Mucosa of descending colon (tissue), 3 donors: ENCODE results near the gene CYP4V2. TPM values are rescaled to one million over a fixed set of nuclear protein-coding genes. Genes with fewer than 3 reads are reported as not detected.

Experiments
- ATAC-seq: fragments of 200-7000 bp; cut with Tn5 transposase; one replicate; pipeline ENCODE4 v1.9.1; 2020; ENCODE audit warnings: mild to moderate bottlenecking, moderate library complexity
- DNase-seq, 3 donors: peaks; one replicate each; pipeline ENCODE4 v3.0.0-alpha.2; 2020
- H3K36me3 ChIP-seq: fragments of 200-600 bp; one replicate; pipeline ENCODE4 v1.8.0; 2021; ENCODE audit warnings: low read depth, mild to moderate bottlenecking
- H3K4me1 ChIP-seq: fragments of 200-600 bp; one replicate; pipeline ENCODE4 v1.8.0; 2021; ENCODE audit warnings: low read depth, mild to moderate bottlenecking
- H3K4me3 ChIP-seq: fragments of 200-600 bp; one replicate; pipeline ENCODE4 v1.8.0; 2021; ENCODE audit warnings: mild to moderate bottlenecking
- H3K9me3 ChIP-seq: fragments of 200-600 bp; one replicate; pipeline ENCODE4 v1.8.0; 2021; ENCODE audit warnings: mild to moderate bottlenecking
- CTCF ChIP-seq: fragments of 200-600 bp; IDR thresholded peaks from one replicate; pipeline ENCODE4 v1.8.0; 2022; ENCODE audit warnings: antibody characterized with exemption, mild to moderate bottlenecking
- intact Hi-C, 2 donors: fragments of 100-400 bp; cut with DNase I in 1 of 2; cut with micrococcal nuclease in 1 of 2; formaldehyde crosslinking; loops; one replicate each; pipeline versions ENCODE4 v1.11.0 to v1.11.1; 2022; cut with DNase I, micrococcal nuclease
- total RNA-seq, 3 donors: library from RNA; stranded (reverse); fragmentation: NEBNext Ultra II Directional in 2 of 3; extraction: Animal tissue kit (Norgen Biotek cat#: 25700) in 2 of 3; gene quantifications; one replicate each; pipeline versions ENCODE4 v1.2.1 to v1.2.4, GENCODE V29; 2021 to 2023
- donor health status: DM: no; HTN: no; CAD: no; lungs with moderate emphysema.
- donor health status: DM: no; HTN: no; CAD: no.
- donor health status: DM: no; HTN: yes; CAD: no.

CYP4V2 gene
- total RNA-seq, 3 donors from 2014 or later, result 38.4 to 50.8 (median 49.2) TPM

DNA sequence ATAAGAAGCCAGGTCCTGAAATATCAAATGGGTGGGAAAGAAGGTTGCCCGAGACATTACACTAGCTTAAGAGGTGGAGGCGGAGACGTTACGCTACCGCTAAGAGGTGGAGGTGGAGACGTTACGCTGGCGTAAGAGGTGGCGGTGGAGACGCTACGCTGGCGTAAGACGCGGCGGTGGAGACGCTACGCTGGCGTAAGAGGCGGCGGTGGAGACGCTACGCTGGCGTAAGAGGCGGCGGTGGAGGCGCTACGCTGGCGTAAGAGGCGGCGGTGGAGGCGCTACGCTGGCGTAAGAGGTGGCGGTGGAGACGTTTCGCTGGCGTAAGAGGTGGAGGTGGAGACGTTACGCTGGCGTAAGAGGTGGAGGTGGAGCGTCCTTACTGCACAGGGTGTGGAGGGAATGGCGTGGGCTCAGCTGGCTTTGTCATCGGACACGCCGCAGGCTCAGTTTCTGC lies 12.8 kb downstream of the CYP4V2 start:
- Histone ChIP-seq H3K36me3 (no peaks in the 10 kb centered on the region), H3K4me1 (peaks cover 3% of the 10 kb centered on the region), H3K9me3 (no peaks in the 10 kb centered on the region), H3K4me3 (no peak overlapping the region)
- intact Hi-C loops, result no loop called here
- TF ChIP-seq CTCF, result no peak
- no peak for DNase-seq
- peak; percentile 43 for ATAC-seq

DNA sequence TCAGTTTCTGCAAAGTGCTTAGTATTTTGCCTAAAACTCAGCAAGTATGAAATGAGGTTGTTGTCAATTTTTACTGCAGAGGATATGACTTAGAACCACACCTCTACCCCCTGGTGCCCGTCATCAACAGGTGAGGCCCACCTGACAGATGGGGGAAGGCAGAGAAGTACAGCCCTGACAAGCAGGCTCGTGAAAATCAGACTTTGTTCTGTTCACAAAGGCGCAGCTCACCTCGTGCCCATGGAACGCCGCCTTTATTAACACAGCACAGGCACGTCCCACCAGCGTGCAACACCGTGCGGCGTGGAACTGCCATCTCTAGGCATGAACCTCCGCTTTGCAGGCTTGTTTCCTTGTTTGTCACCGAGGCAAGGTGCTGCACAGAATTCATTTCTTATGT lies 13.3 kb downstream of the CYP4V2 start:
- Histone ChIP-seq H3K4me3 (no peak overlapping the region), H3K36me3 (no peaks in the 10 kb centered on the region), H3K9me3 (no peaks in the 10 kb centered on the region), H3K4me1 (peaks cover 3% of the 10 kb centered on the region)
- DNase-seq, result peak; percentile 70 to 76 (median 73)
- ATAC-seq, result peak; percentile 90
- TF ChIP-seq CTCF, result no peak
- intact Hi-C loops, result no loop called here

DNA sequence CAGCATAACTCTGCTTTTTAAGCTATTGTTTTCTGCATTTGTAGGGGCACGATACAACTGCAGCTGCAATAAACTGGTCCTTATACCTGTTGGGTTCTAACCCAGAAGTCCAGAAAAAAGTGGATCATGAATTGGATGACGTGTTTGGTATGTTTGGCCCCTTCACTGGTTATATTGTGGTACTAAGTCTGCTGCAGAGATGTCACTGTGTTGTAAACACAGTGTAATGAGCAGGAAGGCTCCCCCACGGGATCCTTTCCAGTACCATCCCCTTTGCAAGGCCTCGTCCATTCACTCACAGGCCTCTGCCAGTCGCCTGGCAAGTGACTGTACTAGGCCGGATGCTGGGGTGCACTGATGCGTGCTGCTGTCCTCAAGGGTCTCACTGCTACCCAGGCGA lies 13.8 kb downstream of the CYP4V2 start:
- DNase-seq (no peak), ATAC-seq (peak; percentile 6)
- intact Hi-C loops, result no loop called here
- no peak for TF ChIP-seq CTCF
- no peaks in the 10 kb centered on the region for H3K9me3 ChIP-seq
- H3K4me3 ChIP-seq, result no peak overlapping the region
- peaks cover 3% of the 10 kb centered on the region for H3K4me1 ChIP-seq
- H3K36me3 ChIP-seq, result no peaks in the 10 kb centered on the region

GRCh38 chr4:186216465-186217024 lies 25.2 kb downstream of the CYP4V2 start:
- TF ChIP-seq CTCF, result no peak
- H3K9me3 ChIP-seq, result no peaks in the 10 kb centered on the region
- H3K36me3 ChIP-seq, result no peaks in the 10 kb centered on the region
- intact Hi-C loops, result no loop called here
- no peak for DNase-seq
- H3K4me3 ChIP-seq, result no peak overlapping the region
- no peak for ATAC-seq
- no peaks in the 10 kb centered on the region for H3K4me1 ChIP-seq

DNA sequence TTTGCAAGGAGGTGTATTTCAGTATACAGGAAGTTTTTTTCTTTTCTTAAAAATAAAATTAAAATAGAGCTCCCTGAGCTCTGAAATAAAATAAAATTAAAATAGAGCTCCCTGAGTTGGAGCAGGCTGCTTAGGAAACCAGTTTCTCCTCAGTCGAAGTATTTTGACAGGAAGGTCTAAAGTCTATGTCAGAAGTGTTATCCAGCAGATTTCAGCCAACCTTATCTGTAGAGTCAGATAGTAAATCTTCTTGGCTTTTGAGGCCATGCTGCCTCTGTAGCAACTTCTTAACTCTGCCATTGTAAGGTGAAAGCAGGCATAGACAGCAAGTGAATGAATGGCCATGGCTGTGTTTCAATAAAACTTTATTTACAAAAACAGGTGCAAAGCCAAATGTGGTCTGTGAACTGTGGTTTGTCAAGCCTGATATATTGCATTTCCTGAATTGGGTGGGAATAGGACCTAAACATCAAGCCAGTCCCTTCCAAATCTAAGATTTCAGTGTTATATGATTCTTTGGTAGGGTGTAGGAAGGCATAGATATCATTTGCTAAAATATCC lies 26.4 kb downstream of the CYP4V2 start:
- no peaks in the 10 kb centered on the region for H3K9me3 ChIP-seq
- TF ChIP-seq CTCF, result no peak
- no peak overlapping the region for H3K4me3 ChIP-seq
- ATAC-seq, result no peak
- intact Hi-C loops, result no loop called here
- H3K36me3 ChIP-seq, result no peaks in the 10 kb centered on the region
- no peaks in the 10 kb centered on the region for H3K4me1 ChIP-seq
- DNase-seq, result no peak
